Activated T-helper 17 cell treated with anti-CD3 and anti-CD28 coated beads, Interleukin-2, amount 50 U/mL, for 72 hours (primary cell): ENCODE measurements around the gene SLC6A6. TPM values are rescaled to one million over a fixed set of nuclear protein-coding genes. Genes with fewer than 3 reads are reported as not detected.

Experiments used
- ATAC-seq: fragments of 150-1000 bp; cut with Tn5 transposase; replicated peaks from 2 replicates; pipeline ENCODE4 v1.10.0; 2021; ENCODE audit warnings: mild to moderate bottlenecking, moderate library complexity
- H3K27ac Mint-ChIP-seq: one replicate; pipeline ENCODE4 v1.8.0; 2022; ENCODE audit warnings: mixed read lengths
- H3K27me3 Mint-ChIP-seq: one replicate; pipeline ENCODE4 v1.8.0; 2022; ENCODE audit warnings: mixed read lengths
- H3K36me3 Mint-ChIP-seq: one replicate; pipeline ENCODE4 v1.8.0; 2022; ENCODE audit warnings: low read depth, mild to moderate bottlenecking, mixed read lengths
- H3K4me1 Mint-ChIP-seq: one replicate; pipeline ENCODE4 v1.8.0; 2022; ENCODE audit warnings: mixed read lengths
- H3K4me3 Mint-ChIP-seq: one replicate; pipeline ENCODE4 v1.8.0; 2022; ENCODE audit warnings: mild to moderate bottlenecking, mixed read lengths
- H3K9me3 Mint-ChIP-seq: one replicate; pipeline ENCODE4 v1.8.0; 2022; ENCODE audit warnings: mixed read lengths
- total RNA-seq, 2 donors: library from RNA; stranded (reverse); gene quantifications; one replicate each; pipeline ENCODE4 v1.2.3, GENCODE V29; 2022

The SLC6A6 gene
- total RNA-seq, 2 donors from 2014 or later, result 80.1 to 219 TPM

- no peak for ATAC-seq
- Mint-ChIP-seq H3K27ac (no peak overlapping the region), H3K4me1 (peaks cover 3% of the 10 kb centered on the region)
Measured at GRCh38 chr3:14483286-14483685, 80.9 kb downstream of the SLC6A6 start.

GRCh38 chr3:14484741-14485140, 82.3 kb downstream of the SLC6A6 start:
- no peak for ATAC-seq
- Mint-ChIP-seq H3K27ac (peak overlapping the region; percentile 53), H3K9me3 (no peaks in the 10 kb centered on the region), H3K27me3 (no peaks in the 10 kb centered on the region), H3K4me3 (no peak overlapping the region), H3K4me1 (peaks cover 3% of the 10 kb centered on the region), H3K36me3 (peaks cover 94% of the 10 kb centered on the region)

More at GRCh38 chr3:14483286-14483685, 80.9 kb downstream of the SLC6A6 start:
- H3K36me3 Mint-ChIP-seq, result peaks cover 97% of the 10 kb centered on the region
- no peak overlapping the region for H3K4me3 Mint-ChIP-seq
- H3K9me3 Mint-ChIP-seq, result no peaks in the 10 kb centered on the region
- H3K27me3 Mint-ChIP-seq, result no peaks in the 10 kb centered on the region

GRCh38 chr3:14485981-14486380, 83.6 kb downstream of the SLC6A6 start:
- Mint-ChIP-seq H3K4me1 (peaks cover 2% of the 10 kb centered on the region), H3K9me3 (no peaks in the 10 kb centered on the region), H3K27me3 (no peaks in the 10 kb centered on the region), H3K4me3 (no peak overlapping the region), H3K36me3 (peaks cover 89% of the 10 kb centered on the region), H3K27ac (peak overlapping the region; percentile 53)
- no peak for ATAC-seq

- Mint-ChIP-seq H3K4me3 (no peak overlapping the region), H3K4me1 (no peaks in the 10 kb centered on the region), H3K9me3 (no peaks in the 10 kb centered on the region), H3K27ac (peak overlapping the region; percentile 53), H3K36me3 (peaks cover 84% of the 10 kb centered on the region), H3K27me3 (no peaks in the 10 kb centered on the region)
- ATAC-seq, result peak; percentile 49
Measured at GRCh38 chr3:14486460-14486859, 84.1 kb downstream of the SLC6A6 start.

- Mint-ChIP-seq H3K4me1 (no peaks in the 10 kb centered on the region), H3K27ac (peak overlapping the region; percentile 53), H3K9me3 (no peaks in the 10 kb centered on the region), H3K4me3 (no peak overlapping the region), H3K36me3 (peaks cover 78% of the 10 kb centered on the region), H3K27me3 (no peaks in the 10 kb centered on the region)
- no peak for ATAC-seq
Measured at GRCh38 chr3:14487086-14487485, 84.7 kb downstream of the SLC6A6 start.

- H3K36me3 Mint-ChIP-seq, result peaks cover 71% of the 10 kb centered on the region
- no peaks in the 10 kb centered on the region for H3K27me3 Mint-ChIP-seq
- no peaks in the 10 kb centered on the region for H3K9me3 Mint-ChIP-seq
- no peak for ATAC-seq
- H3K27ac Mint-ChIP-seq, result no peak overlapping the region
- H3K4me3 Mint-ChIP-seq, result no peak overlapping the region
- H3K4me1 Mint-ChIP-seq, result no peaks in the 10 kb centered on the region
Measured at GRCh38 chr3:14487821-14488220, 85.4 kb downstream of the SLC6A6 start.

GRCh38 chr3:14488286-14489041, 86.1 kb downstream of the SLC6A6 start:
- ATAC-seq, result no peak
- no peak overlapping the region for H3K4me3 Mint-ChIP-seq
- no peaks in the 10 kb centered on the region for H3K4me1 Mint-ChIP-seq
- H3K36me3 Mint-ChIP-seq, result peaks cover 64% of the 10 kb centered on the region
- H3K27me3 Mint-ChIP-seq, result no peaks in the 10 kb centered on the region
- H3K27ac Mint-ChIP-seq, result peak overlapping the region; percentile 68
- no peaks in the 10 kb centered on the region for H3K9me3 Mint-ChIP-seq

DNA sequence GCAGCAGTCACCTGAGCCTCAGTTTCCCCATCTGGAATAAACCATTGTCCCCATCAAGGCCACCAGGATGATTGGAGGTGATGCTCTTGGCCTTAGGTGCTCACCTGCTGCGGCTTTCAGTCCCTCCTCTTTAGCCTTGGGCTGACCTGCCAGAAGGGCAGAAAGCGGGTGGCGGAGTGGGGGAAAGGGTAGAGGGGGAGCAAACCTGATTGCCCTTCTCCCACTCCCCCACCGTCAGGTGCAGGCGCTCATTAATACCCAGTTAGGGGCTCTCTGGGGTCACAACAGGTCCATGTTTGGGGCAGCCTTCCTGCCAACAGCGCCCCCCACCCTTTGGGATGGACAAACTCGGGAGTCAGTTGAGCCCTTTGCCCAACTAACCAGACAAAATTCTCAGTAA, 87.2 kb downstream of the SLC6A6 start:
- H3K4me1 Mint-ChIP-seq, result no peaks in the 10 kb centered on the region
- no peaks in the 10 kb centered on the region for H3K9me3 Mint-ChIP-seq
- H3K27me3 Mint-ChIP-seq, result no peaks in the 10 kb centered on the region

DNA sequence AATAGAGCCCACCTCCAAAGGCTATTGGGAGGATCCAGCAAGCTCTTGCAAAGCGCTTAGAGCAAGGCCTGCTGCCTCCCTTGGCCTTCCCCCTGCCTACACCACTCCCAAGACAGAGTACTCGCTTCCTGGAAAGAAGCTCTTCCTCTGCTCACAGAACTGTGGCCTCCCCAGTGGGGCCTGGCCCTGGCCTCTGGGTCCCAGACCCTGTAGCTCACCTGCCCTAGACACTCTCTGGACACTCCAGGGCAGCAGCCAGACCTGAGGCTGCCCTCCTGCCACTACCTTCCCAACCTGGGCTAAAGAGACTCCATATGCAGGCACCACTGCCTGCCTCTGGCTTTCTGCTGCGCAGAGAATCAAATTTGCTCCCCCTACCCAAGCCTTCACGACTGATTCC, 87.8 kb downstream of the SLC6A6 start:
- H3K4me3 Mint-ChIP-seq, result no peak overlapping the region

More for the DNA sequence above, 87.2 kb downstream of the SLC6A6 start:
- ATAC-seq, result no peak
- Mint-ChIP-seq H3K36me3 (peaks cover 52% of the 10 kb centered on the region), H3K27ac (peak overlapping the region; percentile 41), H3K4me3 (no peak overlapping the region)

DNA sequence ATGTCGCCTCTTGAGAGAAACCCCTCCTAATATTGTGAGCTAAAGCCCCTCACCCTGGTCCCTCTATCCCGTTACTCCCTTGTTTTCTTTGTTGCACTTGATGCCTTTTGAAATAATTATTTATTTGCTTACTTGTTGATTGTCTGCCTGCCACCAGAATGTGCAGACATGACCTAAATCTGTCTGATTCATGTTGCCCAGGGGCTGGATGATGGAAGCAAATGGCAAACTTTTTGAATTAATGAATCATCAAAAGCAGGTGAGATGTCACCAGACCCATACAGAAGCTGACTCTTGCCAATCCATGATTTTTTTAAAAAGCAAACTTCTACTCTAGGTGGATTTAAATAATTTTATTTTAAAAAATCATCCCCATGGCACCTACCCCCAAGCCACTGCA, 88.4 kb downstream of the SLC6A6 start:
- Mint-ChIP-seq H3K27me3 (no peaks in the 10 kb centered on the region), H3K9me3 (no peaks in the 10 kb centered on the region), H3K36me3 (peaks cover 40% of the 10 kb centered on the region), H3K27ac (peak overlapping the region; percentile 41), H3K4me3 (no peak overlapping the region), H3K4me1 (no peaks in the 10 kb centered on the region)
- peak; percentile 39 for ATAC-seq

More for the DNA sequence above, 87.8 kb downstream of the SLC6A6 start:
- Mint-ChIP-seq H3K9me3 (no peaks in the 10 kb centered on the region), H3K36me3 (peaks cover 46% of the 10 kb centered on the region), H3K27me3 (no peaks in the 10 kb centered on the region), H3K4me1 (no peaks in the 10 kb centered on the region), H3K27ac (peak overlapping the region; percentile 41)
- ATAC-seq, result no peak

GRCh38 chr3:14491396-14492190, 89.2 kb downstream of the SLC6A6 start:
- Mint-ChIP-seq H3K27me3 (no peaks in the 10 kb centered on the region), H3K4me3 (no peak overlapping the region), H3K36me3 (peaks cover 33% of the 10 kb centered on the region), H3K4me1 (no peaks in the 10 kb centered on the region), H3K9me3 (no peaks in the 10 kb centered on the region), H3K27ac (peak overlapping the region; percentile 41)
- no peak for ATAC-seq

DNA sequence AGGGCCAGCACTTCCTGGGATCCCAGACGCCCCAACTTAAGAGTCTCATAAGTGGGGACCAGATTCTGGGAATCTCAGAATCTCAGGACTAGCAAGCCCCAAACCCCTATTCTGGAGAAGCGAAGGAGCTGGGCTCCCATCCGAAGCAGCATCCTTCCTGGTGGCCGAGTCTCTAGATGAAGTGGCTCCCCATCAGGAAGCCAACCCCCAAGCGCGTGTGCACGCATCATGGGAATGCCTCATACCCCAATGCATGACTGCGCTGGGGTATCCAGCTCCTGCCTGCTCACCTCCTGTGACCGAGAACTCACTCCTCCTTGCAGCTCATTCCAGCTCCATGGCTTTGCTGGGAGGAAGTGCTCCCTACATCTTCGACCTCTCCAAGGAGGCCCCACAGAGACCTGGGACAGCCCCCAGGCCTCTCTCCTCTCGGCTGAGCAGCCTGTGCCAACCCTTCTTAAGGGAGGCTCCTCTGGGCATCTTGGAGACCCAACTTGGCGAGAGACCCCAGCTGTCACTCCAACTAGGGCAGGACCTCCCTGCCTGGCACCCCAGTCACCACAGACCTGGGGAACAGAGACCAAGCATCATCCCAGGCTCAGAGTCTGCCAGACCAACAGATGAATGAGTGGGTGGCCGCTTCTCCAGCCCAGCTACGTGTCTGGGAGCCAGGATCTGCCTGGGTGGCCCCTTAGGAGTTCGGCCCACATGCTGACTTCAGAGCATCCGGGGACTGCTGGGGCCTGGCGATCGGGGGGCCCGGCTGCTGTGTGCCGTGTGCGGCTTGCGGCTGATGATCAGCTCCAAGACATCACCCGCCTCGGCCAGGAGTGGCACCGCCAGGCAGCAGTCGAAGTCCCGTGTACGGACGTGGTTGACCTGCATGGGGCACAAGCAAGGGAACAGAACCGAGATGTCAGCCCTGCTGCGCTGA, 90.8 kb downstream of the SLC6A6 start:
- H3K4me3 Mint-ChIP-seq, result no peak overlapping the region
- H3K27ac Mint-ChIP-seq, result no peak overlapping the region
- ATAC-seq, result no peak
- H3K4me1 Mint-ChIP-seq, result no peaks in the 10 kb centered on the region
- H3K9me3 Mint-ChIP-seq, result no peaks in the 10 kb centered on the region
- H3K27me3 Mint-ChIP-seq, result no peaks in the 10 kb centered on the region
- peaks cover 20% of the 10 kb centered on the region for H3K36me3 Mint-ChIP-seq

GRCh38 chr3:14494279-14494972, 92.0 kb downstream of the SLC6A6 start:
- peaks cover 11% of the 10 kb centered on the region for H3K36me3 Mint-ChIP-seq
- no peaks in the 10 kb centered on the region for H3K27me3 Mint-ChIP-seq
- no peaks in the 10 kb centered on the region for H3K9me3 Mint-ChIP-seq
- H3K27ac Mint-ChIP-seq, result no peak overlapping the region
- no peak for ATAC-seq
- H3K4me3 Mint-ChIP-seq, result no peak overlapping the region
- H3K4me1 Mint-ChIP-seq, result no peaks in the 10 kb centered on the region

- Mint-ChIP-seq H3K9me3 (peaks cover 2% of the 10 kb centered on the region), H3K27ac (no peak overlapping the region)
Measured at GRCh38 chr3:14494973-14495300, 92.5 kb downstream of the SLC6A6 start.

More at GRCh38 chr3:14494973-14495300, 92.5 kb downstream of the SLC6A6 start:
- ATAC-seq, result no peak
- Mint-ChIP-seq H3K27me3 (no peaks in the 10 kb centered on the region), H3K36me3 (peaks cover 6% of the 10 kb centered on the region), H3K4me1 (no peaks in the 10 kb centered on the region), H3K4me3 (no peak overlapping the region)
